ENCODE results near the gene SIX5. TPM values are rescaled to one million over a fixed set of nuclear protein-coding genes. Genes with fewer than 3 reads are reported as not detected.
A peak's percentile ranks its signal among the peaks of the same experiment; 100 is the strongest.

Gene SIX5
- total RNA-seq, 2 donors from 2014 or later, result 11.0 to 15.8 TPM

GRCh38 chr19:45815481-45816216 is 46.6 kb upstream of the SIX5 start:
- no peak for DNase-seq
- no peaks in the 10 kb centered on the region for H3K4me1 ChIP-seq
- H3K36me3 ChIP-seq, result no peaks in the 10 kb centered on the region
- no peak overlapping the region for H3K27ac ChIP-seq
- H3K4me3 ChIP-seq, result peak overlapping the region; percentile 19
- no peak for TF ChIP-seq CTCF (IDR thresholded peaks at IDR 0.05)
- no peaks in the 10 kb centered on the region for H3K27me3 ChIP-seq
- no peaks in the 10 kb centered on the region for H3K9me3 ChIP-seq
- no peak overlapping the region for H3K9ac ChIP-seq (ENCODE audit: low read depth in 2 of 2, low read length in 2 of 2)
- intact Hi-C loops (cut with DNase I), result loop anchor here (10.0 kb wide), 1 partner anchor 69 kb away; the partner anchor contains the start of gene IRF2BP1

GRCh38 chr19:45814851-45815480 is 45.9 kb upstream of the SIX5 start, which contains the start of gene RSPH6A:
Gene RSPH6A (minus strand): TSS chr19:45815308. CDS start chr19:45815176, 132 bp downstream.
- DNase-seq, result no peak

GRCh38 chr19:45814166-45814780 is 45.2 kb upstream of the SIX5 start:
- intact Hi-C loops (cut with DNase I), result loop anchor here (10.0 kb wide), 1 partner anchor 71 kb away; the partner anchor contains the start of gene IRF2BP1
- Histone ChIP-seq H3K36me3 (no peaks in the 10 kb centered on the region), H3K9ac (ENCODE audit: low read depth in 2 of 2, low read length in 2 of 2) (no peak overlapping the region), H3K4me3 (no peak overlapping the region), H3K27ac (no peak overlapping the region), H3K9me3 (no peaks in the 10 kb centered on the region), H3K4me1 (no peaks in the 10 kb centered on the region), H3K27me3 (no peaks in the 10 kb centered on the region)
- TF ChIP-seq CTCF (IDR thresholded peaks at IDR 0.05), result no peak
- DNase-seq, result no peak

More at GRCh38 chr19:45814851-45815480, 45.9 kb upstream of the SIX5 start, which contains the start of gene RSPH6A:
- Histone ChIP-seq H3K4me3 (peak within 1 kb of the TSS; percentile 19), H3K27me3 (no peaks in the 10 kb centered on the region), H3K4me1 (no peaks in the 10 kb centered on the region), H3K9ac (ENCODE audit: low read depth in 2 of 2, low read length in 2 of 2) (no peak within 1 kb of the TSS), H3K27ac (no peak within 1 kb of the TSS), H3K36me3 (no peaks in the 10 kb centered on the region), H3K9me3 (no peaks in the 10 kb centered on the region)
- TF ChIP-seq CTCF (IDR thresholded peaks at IDR 0.05), result no peak
- intact Hi-C loops (cut with DNase I), result loop anchor here (10.0 kb wide), 1 partner anchor 70 kb away; the partner anchor contains the start of gene IRF2BP1

GRCh38 chr19:45812297-45812696 is 43.2 kb upstream of the SIX5 start:
- no peaks in the 10 kb centered on the region for H3K36me3 ChIP-seq
- H3K27ac ChIP-seq, result no peak overlapping the region
- no peak for TF ChIP-seq CTCF (IDR thresholded peaks at IDR 0.05)
- no peaks in the 10 kb centered on the region for H3K9me3 ChIP-seq
- no peak overlapping the region for H3K9ac ChIP-seq (ENCODE audit: low read depth in 2 of 2, low read length in 2 of 2)
- no peak for DNase-seq
- intact Hi-C loops (cut with DNase I), result loop anchor here (10.0 kb wide), 1 partner anchor 73 kb away; the partner anchor contains the start of gene IRF2BP1
- H3K4me3 ChIP-seq, result no peak overlapping the region
- H3K4me1 ChIP-seq, result no peaks in the 10 kb centered on the region
- no peaks in the 10 kb centered on the region for H3K27me3 ChIP-seq

GRCh38 chr19:45809643-45810159 is 40.6 kb upstream of the SIX5 start:
- no peaks in the 10 kb centered on the region for H3K27me3 ChIP-seq
- no peak for TF ChIP-seq CTCF (IDR thresholded peaks at IDR 0.05)
- no peak for DNase-seq
- no peak overlapping the region for H3K27ac ChIP-seq
- no peaks in the 10 kb centered on the region for H3K4me1 ChIP-seq
- no peaks in the 10 kb centered on the region for H3K36me3 ChIP-seq
- H3K9ac ChIP-seq (ENCODE audit: low read depth in 2 of 2, low read length in 2 of 2), result no peak overlapping the region
- no peak overlapping the region for H3K4me3 ChIP-seq
- H3K9me3 ChIP-seq, result no peaks in the 10 kb centered on the region
- intact Hi-C loops (cut with DNase I), result loop anchor here (10.0 kb wide), 1 partner anchor 75 kb away; the partner anchor contains the start of gene IRF2BP1
